Skin of body (tissue), 2 donors: Measurements from ENCODE around the gene APBA2. TPM values are rescaled to one million over a fixed set of nuclear protein-coding genes. Genes with fewer than 3 reads are reported as not detected.
"Not testable (repeated sequence)": the region's sequence is repeated elsewhere in the genome, so short reads cannot be mapped to it uniquely, and the experiment has no call there.

Experiments used
- DNase-seq: peaks from one replicate; lab custom pipeline; 2025; lab: John Stamatoyannopoulos, UW
- total RNA-seq: library from RNA; depleted of rRNA; stranded (reverse); fragments of >200 nt; gene quantifications from one replicate; pipeline ENCODE4 v1.2.3, GENCODE V29; 2014

The APBA2 gene
- total RNA-seq: 7.1 TPM

- DNase-seq: no peak
Measured at GRCh38 chr15:28885630-28886430, at the start of gene APBA2. TSS of gene APBA2 (plus strand) at chr15:28885974. CDS start at chr15:29053885, 167,911 bp downstream.

- DNase-seq: not testable (repeated sequence)
Measured at GRCh38 chr15:28840285-28840684, 45.5 kb upstream of the APBA2 start.

GRCh38 chr15:28842210-28842609 is 43.6 kb upstream of the APBA2 start:
- not testable (repeated sequence) for DNase-seq

GRCh38 chr15:28843520-28843919 is 42.3 kb upstream of the APBA2 start:
- DNase-seq: not testable (repeated sequence)

GRCh38 chr15:28844147-28844546 is 41.6 kb upstream of the APBA2 start:
- not testable (repeated sequence) for DNase-seq

GRCh38 chr15:28847247-28847646 is 38.5 kb upstream of the APBA2 start:
- DNase-seq: not testable (repeated sequence)

GRCh38 chr15:28847959-28848358 is 37.8 kb upstream of the APBA2 start:
- DNase-seq: not testable (repeated sequence)

- DNase-seq: not testable (repeated sequence)
Measured at GRCh38 chr15:28848521-28848920, 37.3 kb upstream of the APBA2 start, which contains the start of gene GOLGA6L7. TSS of gene GOLGA6L7 (minus strand) at chr15:28848644. CDS start at chr15:28848549, 95 bp downstream.

GRCh38 chr15:28849271-28849670 is 36.5 kb upstream of the APBA2 start:
- DNase-seq: not testable (repeated sequence)

- not testable (repeated sequence) for DNase-seq
Measured at GRCh38 chr15:28849766-28850165, 36.0 kb upstream of the APBA2 start.

- not testable (repeated sequence) for DNase-seq
Measured at GRCh38 chr15:28853654-28854053, 32.1 kb upstream of the APBA2 start.

GRCh38 chr15:28854578-28854977 is 31.2 kb upstream of the APBA2 start:
- DNase-seq: not testable (repeated sequence)

GRCh38 chr15:28861031-28861534 is 24.7 kb upstream of the APBA2 start:
- no peak for DNase-seq

GRCh38 chr15:28861589-28862293 is 24.0 kb upstream of the APBA2 start:
- not testable (repeated sequence) for DNase-seq

GRCh38 chr15:28868744-28869345 is 16.9 kb upstream of the APBA2 start:
- DNase-seq: no peak

- no peak for DNase-seq
Measured at GRCh38 chr15:28871168-28871567, 14.6 kb upstream of the APBA2 start.

- no peak for DNase-seq
Measured at GRCh38 chr15:28873006-28873405, 12.8 kb upstream of the APBA2 start.

- DNase-seq: no peak
Measured at GRCh38 chr15:28873585-28874190, 12.1 kb upstream of the APBA2 start.

- no peak for DNase-seq
Measured at GRCh38 chr15:28875461-28876000, 10.2 kb upstream of the APBA2 start.

GRCh38 chr15:28876131-28876844 is 9.5 kb upstream of the APBA2 start:
- no peak for DNase-seq

- DNase-seq: no peak
Measured at GRCh38 chr15:28876845-28877185, 9.0 kb upstream of the APBA2 start.
